Stimulated activated CD4-positive, alpha-beta T cell treated with anti-CD3 and anti-CD28 coated beads, Interleukin-15, amount 100 ng/mL, for 1 hour (primary cell): ENCODE results near the gene RIPK3.
"Not testable (repeated sequence)": the region's sequence is repeated elsewhere in the genome, so short reads cannot be mapped to it uniquely, and the experiment has no call there.

Experiments
- DNase-seq, 2 donors: peaks; one replicate each; pipeline ENCODE4 v3.0.0-alpha.2; 2020; ENCODE audit warnings: low read depth in 1 of 2, low spot score in 1 of 2

Gene RIPK3

GRCh38 chr14:24348186-24348585 lies 8.4 kb upstream of the RIPK3 start:
- no peak for DNase-seq

- no peak for DNase-seq
Observed at GRCh38 chr14:24347134-24347533, 7.3 kb upstream of the RIPK3 start.

GRCh38 chr14:24343795-24344660 lies 4.2 kb upstream of the RIPK3 start:
- no peak for DNase-seq

GRCh38 chr14:24342889-24343288 lies 3.1 kb upstream of the RIPK3 start:
- DNase-seq = no peak

GRCh38 chr14:24340606-24341005 lies 815 bp upstream of the RIPK3 start:
- DNase-seq = no peak

- DNase-seq = no peak
Observed at GRCh38 chr14:24338843-24339242, 948 bp downstream of the RIPK3 start.

GRCh38 chr14:24337824-24338175 lies 2.0 kb downstream of the RIPK3 start:
- DNase-seq = no peak

- DNase-seq = no peak
Observed at GRCh38 chr14:24337144-24337823, 2.5 kb downstream of the RIPK3 start.

GRCh38 chr14:24335461-24336171 lies 4.2 kb downstream of the RIPK3 start:
- DNase-seq = no peak

GRCh38 chr14:24334431-24335291 lies 5.1 kb downstream of the RIPK3 start, which contains the start of gene ADCY4:
Gene ADCY4, minus strand, starts transcription at chr14:24335071. Its CDS starts 419 bp downstream, at chr14:24334652.
- DNase-seq = no peak

GRCh38 chr14:24332268-24332993 lies 7.4 kb downstream of the RIPK3 start:
- peak; percentile 59 to 71 for DNase-seq

GRCh38 chr14:24331731-24332267 lies 8.0 kb downstream of the RIPK3 start:
- DNase-seq = no peak

GRCh38 chr14:24330973-24331674 lies 8.7 kb downstream of the RIPK3 start:
- DNase-seq = no peak

GRCh38 chr14:24329736-24330135 lies 10.1 kb downstream of the RIPK3 start:
- DNase-seq = peak in 1 of 2 donors; percentile 21

- DNase-seq = no peak
Observed at GRCh38 chr14:24329073-24329663, 10.6 kb downstream of the RIPK3 start.

- not testable (repeated sequence) for DNase-seq
Observed at GRCh38 chr14:24327914-24328313, 11.9 kb downstream of the RIPK3 start.

GRCh38 chr14:24327303-24327702 lies 12.5 kb downstream of the RIPK3 start:
- DNase-seq = no peak

- no peak for DNase-seq
Observed at GRCh38 chr14:24325963-24326362, 13.8 kb downstream of the RIPK3 start.

GRCh38 chr14:24325041-24325530 lies 14.7 kb downstream of the RIPK3 start:
- DNase-seq = no peak
